SK-N-SH (cell line): ENCODE measurements around the gene FAHD1. TPM values are rescaled to one million over a fixed set of nuclear protein-coding genes. Genes with fewer than 3 reads are reported as not detected.

Experiments used
- CTCF ChIA-PET: fragments of 300-600, 350-600 bp; formaldehyde crosslinking; extraction: SDS; loops from one replicate; lab custom pipeline; 2021; lab: Yijun Ruan, JAX
- POLR2A ChIA-PET: fragments of 350-600 bp; sonication (Branson Sonifier 250); formaldehyde crosslinking; extraction: SDS; loops from one replicate; lab custom pipeline; 2020; ENCODE audit warnings: antibody characterized with exemption, inconsistent platforms; lab: Yijun Ruan, JAX
- DNase-seq: peaks from one replicate; pipeline ENCODE4 v3.0.0; 2012
- H2AFZ ChIP-seq: fragments of 200-600 bp; sonication (generic); 2 replicates; pipeline ENCODE4 v1.8.1; 2016; ENCODE audit warnings: antibody characterized with exemption, mild to moderate bottlenecking, low read depth
- H3F3A ChIP-seq: fragments of 200-600 bp; sonication (generic); replicated peaks from 2 replicates; pipeline ENCODE3; 2016; ENCODE audit warnings: antibody characterized with exemption, mild to moderate bottlenecking; ENCODE audit not compliant: insufficient read depth
- H3K27ac ChIP-seq, 2 experiments: fragments of 200-500 bp in 1 of 2; fragments of 200-600 bp in 1 of 2; sonication (Bioruptor generic) in 1 of 2; sonication (generic), shearing (Covaris generic) in 1 of 2; 2 replicates each; pipeline versions ENCODE4 v1.5.1 to v1.6.1; 2014 to 2016; ENCODE audit warnings: low read depth in 2 of 2, inconsistent platforms in 1 of 2, low read length in 1 of 2, mild to moderate bottlenecking in 1 of 2, mixed read lengths in 1 of 2
- H3K27me3 ChIP-seq: fragments of 200-600 bp; sonication (generic), shearing (Covaris generic); 2 replicates; pipeline ENCODE4 v1.6.1; 2016; ENCODE audit warnings: mixed run types; ENCODE audit not compliant: insufficient read depth
- H3K36me3 ChIP-seq, 2 experiments: fragments of 200-500 bp in 1 of 2; fragments of 200-600 bp in 1 of 2; sonication (Bioruptor generic) in 1 of 2; sonication (generic) in 1 of 2; replicated peaks in 1 of 2; 2 replicates each; pipeline versions ENCODE3 to v1.5.1; 2014 to 2016; ENCODE audit warnings: low read length in 1 of 2, mild to moderate bottlenecking in 1 of 2; ENCODE audit not compliant: insufficient read depth in 2 of 2, control insufficient read depth in 1 of 2
- H3K4me1 ChIP-seq, 2 experiments: fragments of 200-500 bp in 1 of 2; fragments of 200-600 bp in 1 of 2; sonication (Bioruptor generic) in 1 of 2; sonication (generic), shearing (Covaris generic) in 1 of 2; 2 replicates each; pipeline versions ENCODE4 v1.5.1 to v1.6.1; 2014 to 2016; ENCODE audit warnings: low read depth in 1 of 2, low read length in 1 of 2, mixed run types in 1 of 2; ENCODE audit not compliant: insufficient read depth in 2 of 2, control insufficient read depth in 1 of 2
- H3K4me2 ChIP-seq: fragments of 200-600 bp; sonication (generic), shearing (Covaris generic); 2 replicates; pipeline ENCODE4 v1.6.1; 2017; ENCODE audit warnings: mixed run types
- H3K4me3 ChIP-seq, 2 experiments: fragments of 200-500 bp in 1 of 2; fragments of 200-600 bp in 1 of 2; sonication (Bioruptor generic) in 1 of 2; sonication (generic), shearing (Covaris generic) in 1 of 2; 2 replicates each; pipeline versions ENCODE4 v1.5.1 to v1.8.1; 2014 to 2016; ENCODE audit warnings: low read depth in 2 of 2, inconsistent platforms in 1 of 2, low read length in 1 of 2, mild to moderate bottlenecking in 1 of 2, mixed read lengths in 1 of 2, moderate library complexity in 1 of 2
- H3K79me2 ChIP-seq: fragments of 200-600 bp; sonication (generic); 2 replicates; pipeline ENCODE4 v1.8.1; 2017; ENCODE audit warnings: mild to moderate bottlenecking; ENCODE audit not compliant: insufficient read depth
- H3K9ac ChIP-seq: fragments of 200-600 bp; sonication (generic); 2 replicates; pipeline ENCODE4 v1.6.1; 2017; ENCODE audit warnings: mixed run types
- H3K9me2 ChIP-seq: fragments of 200-600 bp; sonication (generic); 2 replicates; pipeline ENCODE4 v1.6.1; 2017; ENCODE audit warnings: mixed run types
- H3K9me3 ChIP-seq: fragments of 200-600 bp; sonication (generic); 2 replicates; pipeline ENCODE4 v1.6.1; 2017; ENCODE audit warnings: mixed run types, mild to moderate bottlenecking, moderate library complexity
- H4K20me1 ChIP-seq: fragments of 200-600 bp; sonication (generic); 2 replicates; pipeline ENCODE4 v1.6.1; 2017; ENCODE audit warnings: mild to moderate bottlenecking, mixed run types; ENCODE audit not compliant: insufficient read depth
- EP300 ChIP-seq, 2 experiments: IDR thresholded peaks; 2 replicates each; pipeline versions ENCODE4 v1.4.0 to v1.6.1; 2012; ENCODE audit warnings: borderline replicate concordance in 1 of 2, low read depth in 1 of 2, low read length in 1 of 2
- FOSL2 ChIP-seq: IDR thresholded peaks from 2 replicates; pipeline ENCODE4 v1.4.0; 2012; ENCODE audit warnings: low read depth, mild to moderate bottlenecking, moderate library complexity, borderline replicate concordance
- FOXM1 ChIP-seq: IDR thresholded peaks from 2 replicates; pipeline ENCODE4 v1.4.0; 2012; ENCODE audit warnings: low read depth, mild to moderate bottlenecking
- IRF3 ChIP-seq: fragments of 150-350 bp; IDR thresholded peaks from 2 replicates; pipeline ENCODE4 v1.6.1; 2016; ENCODE audit warnings: mild to moderate bottlenecking, low read depth, low read length
- MAX ChIP-seq: IDR thresholded peaks from 2 replicates; pipeline ENCODE4 v1.4.0; 2012; ENCODE audit warnings: low read depth
- MXI1 ChIP-seq: IDR thresholded peaks from 2 replicates; pipeline ENCODE4 v1.6.1; 2012; ENCODE audit warnings: mild to moderate bottlenecking, low read depth, low read length, improper control_type of control experiment
- NRF1 ChIP-seq: IDR thresholded peaks from 2 replicates; pipeline ENCODE4 v1.6.1; 2012; ENCODE audit warnings: low read depth, mild to moderate bottlenecking, low read length
- POLR2AphosphoS5 ChIP-seq: IDR thresholded peaks from 2 replicates; pipeline ENCODE4 v1.6.1; 2012; ENCODE audit warnings: low read depth, low read length
- RCOR1 ChIP-seq: fragments of 150-350 bp; IDR thresholded peaks from 2 replicates; pipeline ENCODE4 v1.6.1; 2017; ENCODE audit warnings: antibody characterized with exemption, low read length
- REST ChIP-seq: IDR thresholded peaks from 2 replicates; pipeline ENCODE4 v1.6.1; 2012; ENCODE audit warnings: mild to moderate bottlenecking, low read depth, low read length, moderate library complexity
- RFX5 ChIP-seq: IDR thresholded peaks from 2 replicates; pipeline ENCODE4 v1.6.1; 2012; ENCODE audit warnings: mild to moderate bottlenecking, improper control_type of control experiment, low read length
- RXRA ChIP-seq: IDR thresholded peaks from 2 replicates; pipeline ENCODE4 v1.4.0; 2012; ENCODE audit warnings: low read depth, mild to moderate bottlenecking, borderline replicate concordance
- SMC3 ChIP-seq: IDR thresholded peaks from 2 replicates; pipeline ENCODE4 v1.6.1; 2012; ENCODE audit warnings: low read depth, low read length, improper control_type of control experiment
- TAF1 ChIP-seq: IDR thresholded peaks from 2 replicates; pipeline ENCODE4 v1.6.1; 2012; ENCODE audit warnings: low read depth, mild to moderate bottlenecking, low read length, moderate library complexity, borderline replicate concordance
- TCF12 ChIP-seq: IDR thresholded peaks from 2 replicates; pipeline ENCODE4 v1.4.0; 2012
- TEAD4 ChIP-seq: IDR thresholded peaks from 2 replicates; pipeline ENCODE4 v1.4.0; 2012; ENCODE audit warnings: mild to moderate bottlenecking, borderline replicate concordance; ENCODE audit not compliant: insufficient read depth
- USF2 ChIP-seq: fragments of 150-350 bp; IDR thresholded peaks from 2 replicates; pipeline ENCODE4 v1.6.1; 2017; ENCODE audit warnings: antibody characterized with exemption, low read length, low read depth, borderline replicate concordance
- YY1 ChIP-seq: IDR thresholded peaks from 2 replicates; pipeline ENCODE4 v1.4.0; 2012; ENCODE audit warnings: low read depth, mild to moderate bottlenecking
- WGBS: methylation state at CpG from one replicate; pipeline ENCODE4 v1.1.6; 2017; ENCODE audit warnings: low lambda C conversion rate; 5-methylcytosine and 5-hydroxymethylcytosine counted together
- polyA plus RNA-seq, 3 experiments: library from polyadenylated mRNA; depleted of rRNA; stranded (reverse); fragments of >200 nt; gene quantifications; 2 replicates each; pipeline ENCODE4 v1.2.3, GENCODE V29; 2012
- TF ChIP-seq, protein P1 (sequence below): IDR thresholded peaks from 2 replicates; pipeline ENCODE4; 2012

FAHD1 gene
- polyA plus RNA-seq, 1 of the 3 experiments (the other 2 are of a cell fraction) = 59.0 TPM

GRCh38 chr16:1830213-1830612, 3.2 kb downstream of the FAHD1 start:
- H3F3A ChIP-seq = no peaks in the 10 kb centered on the region
- DNase-seq = no peak
- H3K9me2 ChIP-seq = no peaks in the 10 kb centered on the region
- no peak for TF ChIP-seq FOXM1
- no peak for TF ChIP-seq REST
- no peak for TF ChIP-seq MXI1
- TF ChIP-seq, protein P1, sequence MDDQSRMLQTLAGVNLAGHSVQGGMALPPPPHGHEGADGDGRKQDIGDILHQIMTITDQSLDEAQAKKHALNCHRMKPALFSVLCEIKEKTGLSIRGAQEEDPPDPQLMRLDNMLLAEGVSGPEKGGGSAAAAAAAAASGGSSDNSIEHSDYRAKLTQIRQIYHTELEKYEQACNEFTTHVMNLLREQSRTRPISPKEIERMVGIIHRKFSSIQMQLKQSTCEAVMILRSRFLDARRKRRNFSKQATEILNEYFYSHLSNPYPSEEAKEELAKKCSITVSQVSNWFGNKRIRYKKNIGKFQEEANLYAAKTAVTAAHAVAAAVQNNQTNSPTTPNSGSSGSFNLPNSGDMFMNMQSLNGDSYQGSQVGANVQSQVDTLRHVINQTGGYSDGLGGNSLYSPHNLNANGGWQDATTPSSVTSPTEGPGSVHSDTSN = no peak
- TF ChIP-seq TAF1 = no peak
- TF ChIP-seq EP300 (IDR thresholded peaks at IDR 0.05; ENCODE audit: borderline replicate concordance in 1 of 2, low read depth in 1 of 2, low read length in 1 of 2) = no peak
- TF ChIP-seq RXRA = no peak
- no peak for TF ChIP-seq YY1
- no peak for TF ChIP-seq FOSL2
- no peak for TF ChIP-seq IRF3
- TF ChIP-seq RCOR1 = no peak
- TF ChIP-seq POLR2AphosphoS5 = no peak
- no peak for TF ChIP-seq SMC3
- TF ChIP-seq TEAD4 = no peak
- no peak for TF ChIP-seq USF2
- no peak for TF ChIP-seq TCF12
- no peak for TF ChIP-seq NRF1
- no peak for TF ChIP-seq MAX
- no peak for TF ChIP-seq RFX5
- no peaks in the 10 kb centered on the region for H4K20me1 ChIP-seq
- H3K4me1 ChIP-seq = peaks cover 0 to 18% of the 10 kb centered on the region in 2 experiments; a peak in 3 of 4 replicates
- no peak overlapping the region for H3K27ac ChIP-seq
- peaks cover 16 to 27% of the 10 kb centered on the region in 2 experiments for H3K36me3 ChIP-seq
- no peak overlapping the region for H2AFZ ChIP-seq
- H3K4me3 ChIP-seq = no peak overlapping the region
- H3K9me3 ChIP-seq = no peaks in the 10 kb centered on the region
- no peak overlapping the region for H3K9ac ChIP-seq
- CTCF ChIA-PET = no interaction called here
- H3K27me3 ChIP-seq = no peaks in the 10 kb centered on the region
- WGBS = 57% methylated on average over 3 of the region's 3 CpGs
- POLR2A ChIA-PET = no interaction called here
- peaks cover 47% of the 10 kb centered on the region for H3K79me2 ChIP-seq
- no peak overlapping the region for H3K4me2 ChIP-seq
